ENCODE results near the gene ZNF716.

Gene ZNF716

DNA sequence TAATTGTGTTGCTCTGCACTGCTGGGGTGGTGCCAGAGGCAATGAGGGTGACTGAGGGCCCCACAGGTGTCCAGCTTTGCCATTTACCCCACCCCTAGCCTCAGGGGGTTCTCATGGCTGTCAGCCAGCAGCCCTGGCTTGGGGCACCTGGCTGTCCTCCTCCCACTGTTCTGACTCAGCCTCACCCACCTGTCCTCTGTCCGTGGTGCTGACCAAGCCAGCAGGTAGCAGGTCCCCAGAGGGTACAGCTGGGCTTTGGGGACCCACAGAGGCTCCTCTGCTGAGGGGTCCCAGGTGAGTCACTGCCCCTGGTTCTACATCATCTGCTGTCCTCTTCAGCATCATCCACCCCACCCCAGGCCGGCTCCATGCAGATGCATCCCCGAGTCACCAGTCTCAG is 32.2 kb upstream of the ZNF716 start:
- H3K36me3 ChIP-seq = no peaks in the 10 kb centered on the region
- no peak for DNase-seq
- peaks cover 0 to 5% (median 0%) of the 10 kb centered on the region in 3 donors for H3K9me3 ChIP-seq
- TF ChIP-seq, protein P1, sequence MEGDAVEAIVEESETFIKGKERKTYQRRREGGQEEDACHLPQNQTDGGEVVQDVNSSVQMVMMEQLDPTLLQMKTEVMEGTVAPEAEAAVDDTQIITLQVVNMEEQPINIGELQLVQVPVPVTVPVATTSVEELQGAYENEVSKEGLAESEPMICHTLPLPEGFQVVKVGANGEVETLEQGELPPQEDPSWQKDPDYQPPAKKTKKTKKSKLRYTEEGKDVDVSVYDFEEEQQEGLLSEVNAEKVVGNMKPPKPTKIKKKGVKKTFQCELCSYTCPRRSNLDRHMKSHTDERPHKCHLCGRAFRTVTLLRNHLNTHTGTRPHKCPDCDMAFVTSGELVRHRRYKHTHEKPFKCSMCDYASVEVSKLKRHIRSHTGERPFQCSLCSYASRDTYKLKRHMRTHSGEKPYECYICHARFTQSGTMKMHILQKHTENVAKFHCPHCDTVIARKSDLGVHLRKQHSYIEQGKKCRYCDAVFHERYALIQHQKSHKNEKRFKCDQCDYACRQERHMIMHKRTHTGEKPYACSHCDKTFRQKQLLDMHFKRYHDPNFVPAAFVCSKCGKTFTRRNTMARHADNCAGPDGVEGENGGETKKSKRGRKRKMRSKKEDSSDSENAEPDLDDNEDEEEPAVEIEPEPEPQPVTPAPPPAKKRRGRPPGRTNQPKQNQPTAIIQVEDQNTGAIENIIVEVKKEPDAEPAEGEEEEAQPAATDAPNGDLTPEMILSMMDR (IDR thresholded peaks at IDR 0.05) = no peak
- H3K4me1 ChIP-seq = no peaks in the 10 kb centered on the region
- intact Hi-C loops (cut with DNase I; ENCODE audit: low total_unique reads) = no loop called here
- no peak overlapping the region for H3K27ac ChIP-seq
- no peaks in the 10 kb centered on the region for H3K27me3 ChIP-seq
- no peak overlapping the region for H3K4me3 ChIP-seq

GRCh38 chr7:57423768-57424167 is 26.2 kb upstream of the ZNF716 start:
- no peak overlapping the region for H3K4me3 ChIP-seq
- intact Hi-C loops (cut with DNase I; ENCODE audit: low total_unique reads) = no loop called here
- peaks cover 0 to 5% of the 10 kb centered on the region in 2 donors for H3K27me3 ChIP-seq
- no peak for DNase-seq
- H3K4me1 ChIP-seq = no peaks in the 10 kb centered on the region
- TF ChIP-seq, protein P1 (IDR thresholded peaks at IDR 0.05) = no peak
- H3K27ac ChIP-seq = no peak overlapping the region
- peaks cover 0 to 22% (median 0%) of the 10 kb centered on the region in 3 donors for H3K9me3 ChIP-seq
- no peaks in the 10 kb centered on the region for H3K36me3 ChIP-seq

GRCh38 chr7:57424515-57425238 is 25.3 kb upstream of the ZNF716 start:
- H3K27me3 ChIP-seq = peaks cover 0 to 5% of the 10 kb centered on the region in 2 donors
- no peak overlapping the region for H3K27ac ChIP-seq
- H3K36me3 ChIP-seq = no peaks in the 10 kb centered on the region
- no peaks in the 10 kb centered on the region for H3K4me1 ChIP-seq
- intact Hi-C loops (cut with DNase I; ENCODE audit: low total_unique reads) = no loop called here
- DNase-seq = no peak
- no peak overlapping the region for H3K4me3 ChIP-seq
- TF ChIP-seq, protein P1 (IDR thresholded peaks at IDR 0.05) = no peak
- H3K9me3 ChIP-seq = peaks cover 0 to 22% (median 0%) of the 10 kb centered on the region in 3 donors

DNA sequence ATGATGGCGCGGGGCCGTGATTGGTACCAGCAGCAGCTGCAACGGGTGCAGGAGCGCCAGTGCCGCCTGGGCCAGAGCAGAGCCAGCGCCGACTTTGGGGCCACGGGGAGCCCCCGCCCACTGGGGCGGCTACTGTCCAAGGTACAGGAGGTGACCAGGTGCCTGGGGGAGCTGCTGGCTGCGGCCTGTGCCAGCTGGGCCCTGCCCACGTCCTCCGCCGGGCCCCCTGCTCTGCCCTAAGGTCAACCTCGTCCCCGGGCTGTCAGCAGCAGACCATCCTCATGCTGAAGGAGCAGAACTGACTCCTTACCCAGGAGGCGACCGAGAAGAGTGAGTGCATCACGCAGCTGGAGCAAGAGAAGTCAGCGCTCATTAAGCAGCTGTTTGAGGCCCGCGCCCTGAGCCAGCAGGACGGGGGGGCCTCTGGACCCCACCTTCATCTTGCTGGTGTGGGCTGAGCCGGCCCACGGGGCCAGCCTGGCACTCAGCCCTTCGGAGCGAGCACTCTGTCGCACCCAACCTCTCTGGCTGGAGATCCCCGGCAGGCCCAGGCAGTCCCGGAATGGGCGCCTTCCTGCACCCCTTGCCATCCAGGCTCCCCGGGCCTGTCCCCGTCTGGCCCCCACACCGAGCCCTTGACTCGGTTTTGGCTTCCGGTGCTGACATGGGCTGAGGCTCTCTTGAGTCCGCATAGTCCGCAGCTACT is 24.6 kb upstream of the ZNF716 start:
- intact Hi-C loops (cut with DNase I; ENCODE audit: low total_unique reads) = no loop called here
- H3K36me3 ChIP-seq = no peaks in the 10 kb centered on the region
- TF ChIP-seq, protein P1 (IDR thresholded peaks at IDR 0.05) = no peak
- DNase-seq = no peak
- peaks cover 0 to 24% (median 0%) of the 10 kb centered on the region in 3 donors for H3K9me3 ChIP-seq
- no peak overlapping the region for H3K27ac ChIP-seq
- peaks cover 0 to 5% of the 10 kb centered on the region in 2 donors for H3K27me3 ChIP-seq
- H3K4me1 ChIP-seq = no peaks in the 10 kb centered on the region
- H3K4me3 ChIP-seq = no peak overlapping the region

DNA sequence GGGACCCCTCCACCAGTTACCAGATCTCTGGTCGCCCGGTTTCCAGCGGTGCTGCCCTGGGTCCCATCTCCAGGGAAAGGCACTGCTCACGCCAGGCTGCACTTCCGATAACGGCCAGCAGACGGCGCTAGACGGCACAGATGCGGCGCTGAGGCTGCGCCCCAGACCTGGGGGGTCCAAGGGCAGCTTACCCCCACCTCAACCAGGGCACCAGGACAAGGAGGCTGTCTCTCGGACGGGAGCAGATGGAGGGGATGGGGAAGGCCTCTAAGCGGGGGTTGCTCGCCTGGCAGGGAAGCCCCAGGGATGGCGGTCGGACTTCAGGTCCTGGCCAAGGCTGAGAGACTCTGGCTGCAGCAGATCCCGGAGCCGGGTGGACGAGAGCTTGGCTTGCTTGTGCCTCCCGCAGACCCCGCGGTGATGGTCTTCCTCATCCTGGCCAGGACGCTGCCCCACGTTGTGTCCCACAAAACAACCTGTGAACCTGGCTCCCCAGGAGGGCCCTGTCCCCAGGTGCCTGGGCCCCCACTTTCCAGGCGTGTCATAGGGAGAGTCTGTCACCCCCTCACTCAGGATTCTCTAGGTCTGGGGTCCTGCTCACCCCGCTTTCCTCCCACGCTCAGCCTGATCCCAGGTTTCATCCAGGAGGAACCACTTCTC is 23.9 kb upstream of the ZNF716 start:
- no peaks in the 10 kb centered on the region for H3K4me1 ChIP-seq
- H3K27ac ChIP-seq = no peak overlapping the region
- H3K4me3 ChIP-seq = no peak overlapping the region
- DNase-seq = no peak
- TF ChIP-seq, protein P1 (IDR thresholded peaks at IDR 0.05) = peak; percentile 16 to 23
- H3K36me3 ChIP-seq = no peaks in the 10 kb centered on the region
- peaks cover 0 to 5% of the 10 kb centered on the region in 2 donors for H3K27me3 ChIP-seq
- H3K9me3 ChIP-seq = peaks cover 0 to 26% (median 0%) of the 10 kb centered on the region in 3 donors
- intact Hi-C loops (cut with DNase I; ENCODE audit: low total_unique reads) = no loop called here
